Cortex of kidney (tissue), 1 donor: ENCODE measurements around the gene RHOA.

Experiments used
- DNase-seq: peaks from one replicate; lab custom pipeline; 2025; lab: John Stamatoyannopoulos, UW

The RHOA gene

DNA sequence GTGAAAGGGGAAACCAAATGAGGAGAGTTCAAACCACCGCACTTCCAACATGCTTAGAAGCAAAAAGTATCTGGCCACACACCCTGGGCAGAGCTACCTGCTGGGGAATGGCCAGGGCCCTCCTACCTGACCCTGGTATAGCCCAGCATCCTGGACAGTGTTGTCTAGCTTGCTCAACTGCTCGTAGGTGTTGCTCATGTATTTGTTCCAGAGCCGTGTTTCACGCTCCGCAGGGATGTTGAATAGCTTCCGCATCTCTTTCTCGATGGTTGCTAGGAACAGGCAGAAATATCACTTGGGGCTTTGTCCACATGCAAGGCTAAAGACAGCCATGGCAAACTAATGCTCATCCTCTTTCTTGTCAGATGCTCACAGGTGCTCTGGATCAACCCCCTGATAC is 87.0 kb downstream of the RHOA start:
- DNase-seq = no peak

DNA sequence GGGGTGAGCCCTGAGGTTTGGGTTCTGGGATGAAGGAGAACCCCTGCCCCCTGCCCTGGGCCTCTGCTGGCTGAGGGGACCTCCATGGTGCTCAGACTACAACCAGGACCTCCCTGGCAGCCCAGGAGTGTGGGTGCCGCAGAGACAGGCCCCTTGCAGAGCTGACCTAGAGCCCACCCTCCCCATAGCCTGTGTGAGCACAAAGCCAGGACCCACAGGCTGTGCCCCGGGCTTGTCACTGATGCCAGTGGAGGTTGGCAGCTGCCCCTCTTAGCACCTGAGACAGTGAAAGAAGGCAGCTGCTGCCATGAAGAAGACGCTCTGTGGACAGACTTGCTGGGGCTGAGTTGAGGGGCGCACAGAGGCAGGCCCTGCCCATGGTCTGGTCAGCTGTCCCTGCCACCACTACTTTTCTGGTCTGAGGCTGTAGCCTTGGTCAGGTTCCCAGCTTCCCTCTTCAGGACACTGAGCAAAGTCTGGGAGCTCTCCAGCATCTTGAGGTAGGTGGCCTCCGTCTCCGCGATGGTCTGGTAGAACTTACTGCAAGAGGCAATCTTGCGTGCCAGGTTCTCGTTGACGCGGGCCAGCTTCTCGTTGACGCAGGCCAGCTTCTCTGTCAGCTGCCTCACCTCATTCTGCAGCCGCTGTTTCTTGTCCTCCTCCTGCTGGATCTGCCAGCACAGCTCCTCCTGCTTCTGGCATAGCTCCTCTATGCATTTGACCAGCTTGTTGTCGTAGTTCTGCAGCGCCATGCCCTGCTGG is 94.9 kb downstream of the RHOA start:
- DNase-seq = no peak

DNA sequence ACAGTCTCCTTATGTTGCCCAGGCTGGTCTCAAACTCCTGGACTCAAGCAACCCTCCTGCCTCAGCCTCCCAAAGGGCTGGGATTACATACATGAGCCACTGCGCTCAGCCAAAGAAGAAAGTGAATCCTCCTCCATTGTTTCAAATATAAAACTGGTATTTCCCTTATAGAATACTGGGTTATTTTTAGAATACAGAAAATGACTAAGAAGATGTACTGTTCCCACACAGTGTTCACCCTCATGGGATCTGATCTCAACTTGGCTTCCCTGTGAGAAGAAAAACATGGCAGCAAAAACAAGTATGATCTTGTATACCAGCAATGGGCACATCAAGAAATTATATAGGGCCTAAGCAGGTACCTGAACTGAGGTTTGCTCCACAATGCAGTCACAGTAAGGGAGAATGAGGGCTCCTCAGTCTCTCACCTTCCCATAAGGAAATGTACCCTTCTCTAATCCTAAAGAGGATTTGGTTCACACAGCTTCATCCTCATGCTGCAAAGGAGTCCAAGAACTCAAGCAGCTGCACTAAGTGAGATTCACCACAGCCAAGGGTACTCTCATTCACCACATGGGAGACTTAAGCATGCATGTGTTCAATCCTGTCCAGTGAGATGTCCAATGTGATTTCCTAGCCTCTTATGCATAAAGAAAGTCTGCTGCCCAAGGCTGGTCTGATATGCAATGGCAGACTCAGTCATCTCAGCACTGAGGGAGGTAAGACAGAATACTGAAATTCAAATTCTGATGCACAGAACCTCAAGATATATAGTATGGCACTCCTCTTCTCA is 97.7 kb downstream of the RHOA start:
- no peak for DNase-seq

DNA sequence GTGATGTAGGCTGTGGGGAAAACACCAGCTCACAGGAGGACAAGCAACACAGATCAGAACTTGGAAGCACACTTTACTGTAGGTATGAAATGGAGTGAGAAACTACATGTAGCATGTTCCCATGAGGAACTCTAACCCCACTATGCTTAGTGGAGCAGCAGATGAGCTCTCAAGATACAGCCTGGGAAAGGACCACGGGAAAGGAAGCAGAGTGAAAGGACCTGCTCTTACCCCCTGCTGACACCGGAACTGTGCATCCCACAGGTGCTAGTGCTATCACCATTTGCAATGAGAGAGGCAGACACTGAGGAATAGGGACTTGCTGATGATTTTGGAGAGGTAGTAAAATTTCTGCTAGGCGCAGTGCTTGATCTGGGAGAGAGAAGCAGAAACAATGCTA is 100.5 kb downstream of the RHOA start:
- no peak for DNase-seq

DNA sequence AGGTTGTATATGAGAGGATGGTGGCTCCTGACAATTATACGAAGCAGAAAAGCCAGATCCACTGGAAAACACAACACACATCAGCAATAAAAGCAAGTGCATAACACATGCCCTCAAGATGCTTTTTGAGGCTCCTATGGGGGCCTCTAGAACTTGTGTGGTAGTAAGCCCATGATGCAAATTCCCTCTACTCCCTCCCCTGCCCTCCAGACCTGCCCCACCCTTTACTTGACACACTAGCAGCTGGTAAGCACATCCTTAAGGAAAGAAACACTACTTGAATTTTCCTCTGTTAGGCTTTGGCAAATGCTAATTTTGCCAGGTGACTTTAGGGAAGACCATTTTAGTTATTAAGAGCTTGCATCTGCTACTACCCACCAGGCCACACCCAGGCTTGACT is 101.1 kb downstream of the RHOA start:
- DNase-seq = no peak
